HG03469 (cell line): ENCODE results near the gene RUFY4.

Experiments used
- ATAC-seq: cut with Tn5 transposase; IDR thresholded peaks from one replicate; pipeline ENCODE4 v1.9.1; 2021; ENCODE audit warnings: mild to moderate bottlenecking, moderate library complexity, moderate number of reproducible peaks; ENCODE audit not compliant: unreplicated experiment

Gene RUFY4

GRCh38 chr2:218059289-218059688, 9.8 kb upstream of the RUFY4 start:
- ATAC-seq, result no peak

GRCh38 chr2:218060118-218060517, 8.9 kb upstream of the RUFY4 start:
- no peak for ATAC-seq

DNA sequence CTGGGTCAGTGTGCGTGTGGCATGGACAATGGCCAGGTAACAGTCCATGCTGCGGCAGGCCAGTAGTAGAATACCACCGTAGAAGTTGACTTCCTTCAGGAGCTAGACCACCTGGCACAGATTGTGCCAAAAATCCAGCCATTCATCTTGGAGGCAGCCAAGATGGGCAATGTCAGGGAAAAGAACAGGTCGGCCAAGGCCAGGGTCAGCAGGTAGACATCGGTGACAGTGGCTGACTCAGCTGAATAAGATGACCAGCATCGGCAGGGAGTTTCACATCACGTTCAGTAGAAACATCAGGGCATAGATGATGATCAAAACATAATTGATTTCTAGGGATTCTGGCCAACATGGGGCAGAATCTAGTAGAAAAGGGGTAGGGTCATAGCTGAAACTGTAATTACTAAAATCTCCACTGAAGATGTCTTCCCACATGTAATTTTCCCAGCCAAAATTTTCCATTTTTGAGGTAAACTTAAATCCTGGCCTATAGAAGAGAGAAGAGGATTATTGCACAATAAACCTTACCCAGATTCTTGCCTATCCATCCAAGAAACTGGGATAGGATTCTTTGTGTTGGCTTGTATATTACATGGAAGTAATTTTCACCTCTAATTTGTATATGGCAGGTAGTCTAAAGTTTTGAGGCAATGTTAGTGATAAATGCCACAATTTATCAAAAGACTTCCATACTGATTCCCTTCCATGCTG, 7.9 kb upstream of the RUFY4 start:
- ATAC-seq, result no peak

DNA sequence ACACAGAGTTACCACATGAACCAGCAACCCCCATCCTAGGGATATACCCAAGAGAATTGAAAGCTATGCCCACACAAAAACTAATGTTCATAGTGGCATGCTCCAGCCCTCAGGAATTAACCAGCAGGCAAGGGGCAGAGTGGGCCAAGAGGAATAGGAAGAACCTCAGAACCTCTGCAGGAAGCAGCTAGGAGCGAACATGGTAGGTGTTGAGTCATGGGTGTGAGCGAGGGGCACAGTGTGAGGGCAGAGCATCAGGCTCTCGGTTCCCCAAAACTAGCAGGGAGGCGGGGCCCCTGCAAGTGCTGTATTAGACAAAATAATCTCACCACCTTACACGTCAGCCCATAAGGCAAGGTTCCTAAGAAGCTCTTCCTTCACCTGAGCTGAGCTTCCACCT, 5.6 kb upstream of the RUFY4 start:
- peak; percentile 95 for ATAC-seq

GRCh38 chr2:218063896-218064295, 5.2 kb upstream of the RUFY4 start:
- ATAC-seq, result no peak

- ATAC-seq, result no peak
Measured at GRCh38 chr2:218065239-218066006, 3.6 kb upstream of the RUFY4 start.

DNA sequence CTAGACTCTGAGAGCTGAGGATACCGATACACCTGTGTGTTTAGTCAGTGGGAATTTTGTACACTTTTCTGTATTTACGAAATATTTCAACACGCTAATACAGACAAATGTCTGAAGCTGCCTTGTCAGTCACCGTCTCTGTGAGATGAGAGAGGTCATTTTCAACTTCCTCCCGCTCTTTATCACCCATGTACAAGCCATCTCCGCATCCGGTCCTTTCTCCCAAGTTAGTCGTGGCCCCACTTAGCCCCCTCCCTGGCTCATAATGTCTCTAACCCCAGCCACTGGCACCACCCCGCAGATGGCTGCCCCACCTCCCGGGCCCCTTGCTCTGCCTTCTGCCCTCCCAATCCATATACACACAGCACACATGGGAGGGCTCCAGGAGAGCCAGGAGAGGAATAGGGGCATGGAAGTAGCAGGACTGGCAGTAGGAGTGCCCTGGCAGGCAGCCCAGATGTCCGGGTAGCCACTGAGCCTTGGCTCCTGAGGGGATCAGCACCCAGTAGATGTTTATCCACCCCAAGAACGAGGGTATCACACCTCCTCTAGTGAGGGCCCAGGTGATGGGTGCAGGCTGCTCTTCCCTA, 2.0 kb upstream of the RUFY4 start:
- no peak for ATAC-seq

- ATAC-seq, result no peak
Measured at GRCh38 chr2:218067523-218067922, 1.5 kb upstream of the RUFY4 start.

GRCh38 chr2:218069606-218070300, 700 bp downstream of the RUFY4 start:
- ATAC-seq, result no peak

DNA sequence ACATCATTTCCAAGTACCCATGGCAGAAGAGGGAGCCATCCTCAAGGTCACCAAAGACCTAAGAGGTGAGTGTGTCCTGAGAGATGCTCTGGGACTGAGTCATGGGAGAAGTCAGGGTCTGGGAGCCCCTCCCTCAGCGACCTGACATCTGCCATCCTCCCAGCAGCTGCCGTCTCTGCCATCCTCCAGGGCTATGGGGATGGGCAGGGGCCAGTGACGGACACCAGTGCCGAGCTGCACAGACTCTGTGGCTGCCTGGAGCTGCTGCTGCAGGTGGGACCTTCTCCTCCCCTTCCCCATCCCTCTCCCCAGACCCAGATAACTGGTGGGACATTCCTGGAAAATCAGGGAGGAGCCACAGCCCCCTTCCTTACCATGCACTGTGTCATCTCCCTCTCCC, 1.5 kb downstream of the RUFY4 start:
- ATAC-seq, result no peak

- no peak for ATAC-seq
Measured at GRCh38 chr2:218071218-218071937, 2.3 kb downstream of the RUFY4 start.

DNA sequence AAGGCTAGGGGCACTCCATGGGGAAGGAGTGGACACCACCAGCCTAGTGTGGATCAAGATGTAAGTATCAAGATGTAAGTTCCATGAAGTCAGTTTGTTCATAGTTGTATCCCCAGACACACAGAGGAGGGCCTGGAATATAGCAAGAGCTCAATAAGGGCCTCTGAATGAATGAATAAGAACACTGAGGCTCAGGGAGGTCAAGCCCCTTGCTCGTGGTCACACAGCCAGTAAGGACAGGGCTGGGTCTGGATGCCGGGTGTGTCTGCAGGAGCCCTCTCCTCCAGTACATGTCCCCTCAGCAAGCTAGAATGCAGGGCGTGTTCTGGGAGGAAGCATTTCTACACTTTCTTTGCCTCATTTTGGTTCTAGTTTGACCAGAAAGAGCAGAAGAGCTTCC, 2.9 kb downstream of the RUFY4 start:
- ATAC-seq, result no peak

- no peak for ATAC-seq
Measured at GRCh38 chr2:218072478-218073024, 3.5 kb downstream of the RUFY4 start.

DNA sequence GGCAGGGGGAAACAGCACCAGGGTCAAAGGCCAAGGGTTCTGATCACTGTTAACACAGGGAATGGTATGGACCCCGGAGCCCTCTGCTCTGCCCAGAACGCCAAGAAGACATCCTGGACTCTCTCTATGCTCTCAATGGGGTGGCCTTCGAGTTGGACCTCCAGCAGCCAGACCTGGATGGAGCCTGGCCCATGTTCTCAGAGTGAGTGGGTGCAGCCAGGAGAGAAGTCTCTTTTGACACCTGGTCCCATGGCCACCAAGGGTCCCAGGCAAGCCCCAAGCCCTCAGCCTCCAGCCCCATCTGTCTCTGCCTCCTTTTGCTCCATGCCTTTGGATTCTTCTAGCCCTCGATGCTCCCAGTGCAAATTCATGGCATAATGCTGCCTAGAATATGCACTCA, 4.1 kb downstream of the RUFY4 start:
- ATAC-seq, result no peak

GRCh38 chr2:218074031-218074430, 5.0 kb downstream of the RUFY4 start:
- no peak for ATAC-seq

DNA sequence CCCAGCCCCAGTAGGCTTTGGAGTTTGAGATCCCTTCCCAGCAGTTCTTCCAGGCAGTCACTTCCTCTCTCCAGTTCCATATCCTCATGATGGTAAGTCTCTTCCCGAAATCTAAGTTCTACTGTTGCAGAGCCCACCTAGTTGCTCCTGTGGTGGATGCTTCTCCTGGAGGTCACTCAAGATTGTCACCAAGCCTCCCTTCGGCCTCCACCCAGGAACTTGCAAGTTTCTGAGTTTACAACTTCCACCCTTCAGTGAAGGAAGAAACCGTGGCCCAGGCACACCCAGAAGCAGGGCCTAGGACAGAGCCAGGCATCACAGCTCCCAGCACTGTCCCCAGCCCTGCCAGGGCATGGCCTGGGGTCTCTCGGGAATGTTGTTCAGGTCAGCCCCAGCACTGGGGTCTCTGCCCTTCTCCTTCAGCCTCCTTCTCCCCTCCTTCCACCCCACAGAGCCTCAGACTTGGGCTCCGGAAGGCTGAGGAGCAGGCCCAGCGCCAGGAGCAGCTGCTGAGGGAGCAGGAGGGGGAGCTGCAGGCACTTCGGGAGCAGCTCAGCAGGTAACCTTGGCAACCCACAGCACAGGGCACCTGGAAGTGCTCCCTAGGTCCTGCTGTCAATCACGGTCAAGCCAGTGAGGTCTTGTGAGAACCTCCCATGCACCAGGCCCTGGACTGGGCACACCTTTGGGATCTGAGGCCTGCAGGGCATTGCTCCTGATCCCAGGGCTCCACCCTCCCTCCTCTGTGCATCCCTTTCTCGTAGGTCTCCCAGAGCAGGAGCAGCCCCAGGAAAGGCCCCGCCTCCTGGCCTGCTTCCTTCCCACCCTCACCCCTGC, 7.1 kb downstream of the RUFY4 start:
- ATAC-seq, result no peak

DNA sequence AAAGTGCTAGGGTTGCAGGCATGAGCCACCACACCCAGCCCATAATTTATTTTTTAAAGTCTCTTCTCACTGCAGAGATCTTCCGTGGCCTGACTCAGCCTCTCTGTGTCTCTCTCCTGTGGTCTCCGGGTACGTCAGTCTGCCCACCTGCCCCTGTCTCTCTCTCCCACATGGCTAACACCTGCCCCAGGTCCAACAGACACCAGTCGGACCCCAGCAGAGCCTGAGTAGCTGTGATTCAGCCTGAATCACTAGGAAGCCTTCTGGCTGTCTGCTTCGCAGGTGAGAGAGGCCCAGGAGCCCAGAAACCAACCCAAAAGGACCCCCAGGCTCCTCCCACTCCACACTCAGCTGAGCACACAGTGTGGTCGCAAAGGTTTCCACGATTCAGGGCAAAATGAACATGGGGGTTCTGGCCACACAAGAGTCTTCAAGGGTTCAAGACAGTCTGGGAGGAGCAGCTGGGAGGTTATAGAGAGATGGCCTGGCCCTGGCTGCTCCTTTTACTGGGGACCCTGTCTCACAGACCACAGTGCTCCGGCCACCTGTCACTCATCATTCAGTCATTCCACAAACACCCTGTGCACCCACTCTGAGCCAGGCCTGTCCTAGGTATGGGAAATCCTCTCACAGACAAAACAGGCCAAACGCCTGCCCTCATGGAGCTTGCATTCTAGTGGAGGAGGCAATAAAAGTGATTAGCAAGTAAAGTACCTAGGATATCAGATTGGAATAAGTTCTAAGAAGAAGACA, 8.6 kb downstream of the RUFY4 start:
- no peak for ATAC-seq

GRCh38 chr2:218079943-218080913, 11.2 kb downstream of the RUFY4 start:
- ATAC-seq, result no peak
